GM18511 (cell line): ENCODE results near the gene MYH10.

Source experiments
- ATAC-seq: cut with Tn5 transposase; IDR thresholded peaks from one replicate; pipeline ENCODE4 v1.9.1; 2021; ENCODE audit warnings: mild to moderate bottlenecking, moderate library complexity; ENCODE audit not compliant: unreplicated experiment

The MYH10 gene

DNA sequence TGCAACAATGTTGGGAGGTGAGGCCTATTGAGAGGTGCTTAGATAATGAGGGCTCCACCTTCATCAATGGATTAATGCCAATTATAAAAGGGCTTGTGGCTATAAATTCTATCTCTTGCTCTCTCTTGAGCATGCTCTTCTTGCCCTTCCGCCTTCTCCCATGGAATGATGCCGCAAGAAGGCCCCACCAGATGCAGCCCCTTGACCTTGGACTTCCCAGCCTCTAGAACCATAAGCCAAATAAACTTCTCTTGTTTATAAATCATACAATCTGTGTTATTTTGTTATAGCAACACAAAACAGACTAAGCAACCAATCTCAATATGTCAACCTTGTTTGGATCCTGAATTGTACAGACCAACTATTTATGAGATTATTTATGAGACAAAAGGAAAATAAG is 20.0 kb downstream of the MYH10 start:
- no peak for ATAC-seq

DNA sequence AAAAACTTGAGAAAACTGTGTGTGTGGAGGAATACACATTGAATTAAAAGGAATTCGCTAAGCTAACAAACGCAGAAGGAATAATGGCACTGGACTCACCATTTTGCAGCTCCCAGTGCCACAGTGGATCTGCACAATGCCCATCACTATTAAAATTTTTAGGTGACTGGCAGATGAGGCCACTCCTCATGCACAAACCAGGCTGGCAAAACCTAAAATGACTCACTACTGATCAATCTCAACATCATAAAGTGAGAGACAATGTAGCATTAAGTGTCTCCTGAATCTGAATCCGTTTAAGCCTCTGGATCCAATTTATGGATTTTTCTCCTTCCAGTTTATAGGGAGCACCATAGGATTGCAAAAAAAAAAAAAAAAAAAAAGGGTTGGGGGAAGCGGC is 20.6 kb downstream of the MYH10 start:
- ATAC-seq = no peak

DNA sequence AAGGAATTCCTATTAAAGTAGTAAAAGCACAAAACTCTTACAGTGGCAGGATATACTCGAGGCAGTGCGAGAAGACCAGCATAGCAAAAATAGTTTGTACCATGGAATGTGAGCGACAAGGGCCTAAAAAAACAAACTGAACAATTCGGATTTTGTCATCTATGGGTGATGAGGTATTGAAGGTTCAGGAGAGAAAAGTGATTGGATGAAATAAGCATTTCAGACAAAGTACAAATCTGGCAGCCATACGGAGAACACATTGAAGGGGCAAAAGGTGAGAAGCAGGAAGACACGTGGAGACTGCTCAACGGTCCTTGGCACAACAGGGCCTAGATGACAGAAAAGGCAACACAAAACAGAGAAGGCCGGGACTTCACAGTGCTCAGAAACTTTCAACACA is 22.5 kb downstream of the MYH10 start:
- ATAC-seq = no peak

- ATAC-seq = no peak
Observed at GRCh38 chr17:8606401-8606800, 24.1 kb downstream of the MYH10 start.

- no peak for ATAC-seq
Observed at GRCh38 chr17:8602679-8603078, 27.8 kb downstream of the MYH10 start.

DNA sequence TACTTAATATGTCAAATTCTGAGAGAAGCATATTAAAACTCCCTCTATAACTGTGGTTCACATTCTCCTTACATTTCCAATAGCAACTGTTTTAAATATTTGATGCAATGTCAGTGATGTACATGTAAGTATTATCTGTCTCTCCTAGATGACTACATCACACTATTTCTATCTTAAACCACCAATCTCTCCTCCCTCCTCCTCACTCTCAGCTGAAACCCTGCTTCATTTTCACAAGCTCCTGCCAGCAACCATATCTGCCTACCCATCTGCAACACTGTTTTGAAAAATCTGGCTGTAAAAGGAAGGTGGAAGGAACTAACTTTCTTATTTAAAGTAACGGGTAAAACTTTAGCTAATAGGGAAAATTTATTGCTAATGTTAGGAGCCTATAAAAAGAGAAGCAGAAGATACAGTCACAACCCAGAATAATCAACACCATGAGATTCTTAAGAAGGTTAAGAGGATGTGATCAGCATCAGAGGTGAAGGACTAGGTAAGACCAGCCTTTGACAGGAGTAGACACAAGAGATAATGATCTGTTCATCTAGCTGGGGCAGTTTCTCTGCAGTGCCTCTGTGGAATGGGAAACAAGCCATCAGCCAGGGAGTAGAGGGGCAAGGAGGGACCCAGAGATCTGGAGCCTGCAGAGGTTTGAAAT is 31.0 kb downstream of the MYH10 start:
- no peak for ATAC-seq

DNA sequence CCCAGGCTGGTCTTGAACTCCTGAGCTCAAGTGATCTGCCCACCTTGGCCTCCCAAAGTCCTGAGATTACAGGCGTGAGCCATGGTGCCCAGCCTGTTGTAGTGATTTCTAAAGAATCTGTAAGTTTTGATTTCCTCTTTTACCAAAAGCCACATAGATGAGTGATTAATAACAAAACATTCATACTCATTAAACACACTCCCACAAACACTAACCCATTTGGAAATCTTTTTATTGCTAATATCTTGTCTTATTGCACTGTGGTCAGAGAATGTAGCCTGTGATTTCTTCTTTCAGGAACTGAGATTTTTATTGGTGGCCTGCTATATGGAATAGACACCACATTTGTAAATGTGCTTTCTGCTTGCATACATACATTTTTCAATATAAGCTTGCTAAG is 31.6 kb downstream of the MYH10 start:
- ATAC-seq = no peak

DNA sequence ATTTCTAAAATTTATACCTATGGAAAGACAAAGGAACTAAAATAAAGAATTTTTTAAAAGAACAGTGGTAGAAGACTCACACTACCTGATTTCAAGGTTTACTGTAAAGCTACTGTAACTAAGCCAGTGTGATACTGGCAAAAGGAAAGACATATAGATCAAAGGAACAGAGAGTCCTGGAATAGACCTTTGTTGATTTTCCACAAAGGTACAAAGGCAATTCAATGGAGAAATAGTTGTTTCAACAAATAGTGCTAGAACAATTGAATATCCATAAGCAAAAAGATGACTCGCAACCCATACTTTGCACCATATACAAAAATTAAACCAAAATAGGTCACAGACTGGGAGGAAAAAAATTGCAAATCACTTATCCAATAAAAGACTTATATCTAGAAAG is 36.7 kb downstream of the MYH10 start:
- no peak for ATAC-seq

DNA sequence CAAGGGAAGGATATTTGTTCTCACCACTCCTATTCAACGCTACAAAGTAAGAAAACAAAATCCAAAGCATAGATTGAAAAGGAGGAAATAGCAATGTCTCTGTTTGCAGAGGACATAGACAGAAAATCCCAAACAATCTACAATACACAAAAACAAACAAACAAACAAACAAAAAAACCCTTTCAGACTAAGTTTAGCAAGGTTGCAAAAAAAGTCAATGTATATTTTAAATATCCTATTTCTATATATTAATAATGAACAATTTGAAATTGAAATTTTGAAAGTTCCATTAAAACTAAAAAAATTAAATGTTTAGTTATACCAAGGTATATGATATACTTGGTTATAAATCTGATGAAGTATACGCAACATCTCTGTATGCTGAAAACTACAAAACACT is 37.2 kb downstream of the MYH10 start:
- ATAC-seq = no peak

DNA sequence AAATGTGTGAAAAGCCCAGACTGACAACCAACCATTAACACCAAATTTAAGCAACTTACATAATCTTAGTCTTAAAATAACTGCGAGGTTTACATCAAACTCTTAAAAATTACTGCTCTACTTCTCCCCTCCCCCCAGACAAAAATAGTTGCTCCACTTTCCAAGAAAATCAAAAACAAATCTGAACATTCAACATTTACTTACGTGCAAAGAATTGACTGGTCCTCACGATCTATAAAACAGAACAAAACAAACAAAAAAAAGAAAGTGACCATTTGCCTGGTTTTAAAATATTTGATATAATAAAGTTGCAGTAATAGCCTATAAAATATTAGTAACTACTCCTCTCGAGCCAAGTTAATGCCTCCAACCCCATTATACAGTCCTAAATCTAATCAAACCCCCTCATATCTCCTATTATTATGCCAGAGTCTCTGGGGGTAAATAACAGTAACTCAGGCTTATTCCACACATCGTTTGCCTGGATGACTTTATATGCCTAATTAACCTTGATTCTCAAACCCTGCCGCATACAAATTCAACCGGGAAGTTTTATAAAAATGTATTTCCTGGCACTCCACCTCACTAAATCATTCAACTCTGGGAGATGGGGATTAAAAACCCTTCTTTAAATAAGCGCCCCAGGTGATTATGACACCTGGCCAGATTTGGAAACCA is 41.5 kb downstream of the MYH10 start:
- ATAC-seq = no peak

DNA sequence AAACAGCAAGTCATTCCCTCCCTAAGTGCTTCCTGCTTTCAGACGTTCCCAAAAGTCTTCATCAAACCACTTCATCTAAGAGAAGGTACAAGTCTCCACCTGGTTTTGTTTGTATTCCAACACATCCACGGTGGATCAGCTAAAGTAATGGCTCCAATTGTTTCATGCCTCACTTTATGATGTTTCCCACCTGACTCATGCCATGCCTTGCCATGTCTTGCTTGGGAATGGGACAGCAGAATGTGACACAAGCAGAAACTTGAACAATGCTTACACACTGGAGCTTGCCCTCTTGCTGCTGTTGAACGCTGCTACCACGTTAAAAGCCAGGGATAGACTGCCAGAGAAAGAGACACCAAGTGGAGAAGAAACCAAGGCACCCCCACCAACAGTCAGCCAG is 43.8 kb downstream of the MYH10 start:
- no peak for ATAC-seq

GRCh38 chr17:8585911-8586310 is 44.6 kb downstream of the MYH10 start:
- ATAC-seq = no peak

DNA sequence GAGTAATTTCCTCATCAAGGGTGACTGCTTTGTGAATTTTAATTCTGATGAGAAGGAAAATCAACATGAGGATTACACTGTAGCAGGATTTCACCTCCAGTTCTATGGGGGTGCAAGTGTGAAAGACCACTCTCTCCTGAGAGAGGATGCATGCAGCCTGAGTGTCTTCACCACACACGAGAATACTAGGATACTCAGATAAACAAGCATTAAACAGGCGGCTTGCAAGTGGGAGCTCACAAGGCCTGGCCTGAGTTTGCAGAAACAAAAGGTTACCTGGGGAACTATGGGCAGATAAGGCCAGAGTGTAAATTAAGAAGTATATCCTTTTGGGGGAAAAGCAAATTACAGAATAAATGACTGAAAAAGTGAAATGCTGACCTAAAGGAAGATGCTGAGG is 46.6 kb downstream of the MYH10 start:
- ATAC-seq = no peak

DNA sequence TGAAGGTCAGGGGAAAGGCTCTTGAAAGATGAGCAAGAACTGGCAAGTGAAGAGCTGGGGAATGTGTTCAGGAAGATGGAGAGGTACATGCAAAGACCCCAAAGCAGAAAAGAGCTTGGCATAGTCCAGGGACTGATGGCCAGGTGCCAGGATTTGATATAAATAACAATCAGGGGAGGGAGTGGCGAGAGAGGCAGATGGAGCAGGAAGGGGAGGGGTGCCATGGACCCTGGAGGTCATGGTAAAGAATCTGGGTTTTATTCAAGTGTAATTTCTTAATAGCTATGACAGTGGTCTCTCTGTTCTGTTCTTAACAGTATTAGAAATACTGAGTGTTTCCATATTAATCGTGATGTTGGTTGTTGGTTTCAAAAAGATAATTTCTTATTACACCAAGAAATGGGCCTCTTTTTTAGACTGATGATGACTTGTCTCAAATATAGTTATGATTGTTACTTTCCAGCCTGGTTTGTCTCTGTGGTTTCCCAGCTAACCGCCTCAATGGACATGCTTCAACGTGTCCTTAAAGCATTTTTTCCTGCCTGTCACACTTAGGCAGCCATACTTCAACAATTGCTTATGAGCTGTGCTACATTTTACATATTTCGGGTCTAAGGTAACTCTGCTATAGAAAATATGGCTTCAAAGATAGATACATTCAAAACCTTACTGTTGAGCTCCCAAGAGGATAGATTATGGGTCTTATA is 49.4 kb downstream of the MYH10 start:
- peak; percentile 63 for ATAC-seq

DNA sequence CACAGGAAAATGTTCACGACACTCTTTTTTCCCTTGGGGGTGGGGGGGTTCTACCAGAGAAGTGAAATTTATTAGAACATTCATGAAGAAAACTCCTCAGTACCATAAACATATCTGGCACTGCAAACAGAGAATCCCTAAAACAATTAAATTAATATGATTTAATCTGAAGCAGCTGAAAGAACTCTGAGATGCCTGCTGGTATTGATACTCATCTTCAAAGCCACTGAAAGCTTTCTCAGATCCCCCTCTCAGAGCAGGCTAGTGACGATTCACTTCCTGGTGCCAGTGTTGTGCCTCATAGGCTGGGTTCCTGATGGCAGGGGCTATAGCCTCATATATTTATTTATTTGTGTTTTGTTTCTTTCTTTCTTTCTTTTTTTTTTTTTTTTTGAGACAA is 52.7 kb downstream of the MYH10 start:
- ATAC-seq = no peak

DNA sequence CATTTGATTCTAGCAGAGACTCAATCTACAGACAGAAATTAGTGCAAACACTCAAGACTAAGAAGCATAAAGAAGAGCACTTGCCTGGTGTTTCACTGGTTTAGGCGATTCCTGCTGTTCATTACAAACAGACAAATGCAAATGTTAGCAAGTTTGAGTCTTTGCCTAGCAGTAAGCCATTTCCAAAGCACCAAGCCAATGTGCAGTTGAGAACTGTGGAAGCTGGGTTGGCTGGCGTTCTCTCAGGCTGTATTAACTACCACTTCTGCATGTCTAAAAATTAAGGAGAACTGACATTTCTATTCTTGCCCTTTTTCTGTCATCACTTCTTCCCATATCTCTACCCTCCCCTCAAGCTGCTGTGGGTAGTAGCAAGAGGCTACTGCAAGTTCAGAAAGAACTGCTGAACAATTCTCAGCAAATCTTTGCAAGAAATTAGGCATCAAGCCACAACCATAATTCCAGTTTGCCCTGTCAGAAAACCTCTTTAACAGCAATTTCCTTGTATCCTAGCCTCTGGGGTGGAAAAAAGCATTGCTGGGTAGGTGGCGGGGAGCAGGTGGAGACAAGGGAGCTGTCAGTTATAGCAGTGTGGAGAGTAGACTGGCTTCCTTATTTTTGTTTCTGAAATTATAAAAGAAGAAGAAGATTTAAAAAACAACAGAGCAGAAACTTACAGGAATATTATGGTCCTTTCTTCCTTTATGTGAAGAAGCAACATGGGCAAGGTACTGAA is 53.8 kb downstream of the MYH10 start:
- no peak for ATAC-seq

GRCh38 chr17:8574687-8575086 is 55.8 kb downstream of the MYH10 start:
- ATAC-seq = no peak

DNA sequence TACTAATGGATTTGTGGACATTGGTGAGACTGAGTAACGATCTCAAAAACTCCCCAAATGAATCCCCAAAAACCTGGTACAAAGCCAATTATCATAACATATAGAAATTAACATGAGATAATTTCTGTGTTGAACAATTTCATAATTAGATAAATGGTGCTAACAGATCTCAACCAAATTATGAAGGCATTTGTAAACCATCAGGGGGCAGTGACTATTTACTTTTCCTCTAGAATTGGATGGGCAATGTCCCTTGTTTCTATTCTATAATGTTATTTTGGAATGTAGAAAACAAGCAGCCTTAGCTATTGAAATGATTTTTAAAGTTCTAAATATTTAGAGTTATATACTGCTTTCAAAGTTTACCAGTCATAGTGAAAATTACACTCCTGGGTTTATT is 57.8 kb downstream of the MYH10 start:
- no peak for ATAC-seq

- no peak for ATAC-seq
Observed at GRCh38 chr17:8563981-8564602, 66.4 kb downstream of the MYH10 start.

- no peak for ATAC-seq
Observed at GRCh38 chr17:8563024-8563776, 67.3 kb downstream of the MYH10 start.
